Measurements from ENCODE around the gene SPATA33.

GRCh38 chr16:89637379-89637778 is 20.3 kb upstream of the SPATA33 start:
- TF ChIP-seq CTCF (IDR thresholded peaks at IDR 0.05) = no peak
- no peak for TF ChIP-seq ZFX (IDR thresholded peaks at IDR 0.05; ENCODE audit: borderline replicate concordance)

All from 22Rv1 (cell line).